SK-N-SH treated with all-trans-retinoic acid at 6 μM for 48 hours (cell line): Measurements from ENCODE around the gene CWH43.
"Not testable (repeated sequence)": the region's sequence is repeated elsewhere in the genome, so short reads cannot be mapped to it uniquely, and the experiment has no call there.

Experiments
- GLIS3 ChIP-seq: fragments of 250-450 bp; sonication (Bioruptor Pico); IDR thresholded peaks from 2 replicates; pipeline ENCODE4 v1.5.0; 2020; ENCODE audit warnings: mild to moderate bottlenecking, moderate library complexity
- ZFP3 ChIP-seq: fragments of 250-450 bp; sonication (Bioruptor Pico); IDR thresholded peaks from 2 replicates; pipeline ENCODE4 v1.5.0; 2020; ENCODE audit warnings: mild to moderate bottlenecking, moderate library complexity
- ZNF70 ChIP-seq: fragments of 450-650 bp; formaldehyde crosslinking; IDR thresholded peaks from 2 replicates; pipeline ENCODE4 v1.5.0; 2020; ENCODE audit warnings: mild to moderate bottlenecking, moderate library complexity

DNA sequence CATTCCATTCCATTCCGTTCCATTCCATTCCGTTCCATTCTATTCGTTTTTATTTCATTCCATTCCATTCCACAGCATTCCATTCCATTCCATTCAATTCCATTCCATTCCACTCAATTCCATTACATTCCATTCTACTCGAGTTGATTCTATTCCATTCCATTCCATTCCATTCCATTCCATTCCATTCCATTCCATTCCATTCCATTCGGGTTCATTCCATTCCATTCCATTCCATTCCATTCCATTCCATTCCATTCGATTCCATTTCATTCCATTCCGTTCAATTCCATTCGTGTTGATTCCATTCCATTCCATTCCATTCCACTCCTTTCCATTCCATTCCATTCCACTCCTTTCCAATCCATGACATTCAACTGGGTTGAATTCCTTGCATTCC lies 110.6 kb downstream of the CWH43 start:
- TF ChIP-seq ZNF70, GLIS3, ZFP3 (CRISPR knock-in tag): not testable (repeated sequence)
